SU-DHL-6 (cell line): ENCODE measurements around the gene LCOR.
"Not testable (repeated sequence)": the region's sequence is repeated elsewhere in the genome, so short reads cannot be mapped to it uniquely, and the experiment has no call there.

ENCODE experiments used
- EZH2phosphoT487 ChIP-seq: fragments of 200-600 bp; sonication (generic), shearing (Covaris generic); conservative IDR thresholded peaks from 2 replicates; pipeline ENCODE4 v1.6.1; 2018; ENCODE audit warnings: mild to moderate bottlenecking, antibody characterized with exemption, low read length, moderate library complexity, mixed read lengths
- TF ChIP-seq, protein P1 (sequence below): fragments of 200-600 bp; sonication (generic); IDR thresholded peaks from one replicate; pipeline ENCODE4 v1.5.1; 2017; ENCODE audit warnings: antibody characterized with exemption, mild to moderate bottlenecking, low read length, moderate library complexity; ENCODE audit not compliant: insufficient read depth, poor library complexity, severe bottlenecking

GRCh38 chr10:97033841-97034240, 201.7 kb downstream of the LCOR start:
- TF ChIP-seq, protein P1, sequence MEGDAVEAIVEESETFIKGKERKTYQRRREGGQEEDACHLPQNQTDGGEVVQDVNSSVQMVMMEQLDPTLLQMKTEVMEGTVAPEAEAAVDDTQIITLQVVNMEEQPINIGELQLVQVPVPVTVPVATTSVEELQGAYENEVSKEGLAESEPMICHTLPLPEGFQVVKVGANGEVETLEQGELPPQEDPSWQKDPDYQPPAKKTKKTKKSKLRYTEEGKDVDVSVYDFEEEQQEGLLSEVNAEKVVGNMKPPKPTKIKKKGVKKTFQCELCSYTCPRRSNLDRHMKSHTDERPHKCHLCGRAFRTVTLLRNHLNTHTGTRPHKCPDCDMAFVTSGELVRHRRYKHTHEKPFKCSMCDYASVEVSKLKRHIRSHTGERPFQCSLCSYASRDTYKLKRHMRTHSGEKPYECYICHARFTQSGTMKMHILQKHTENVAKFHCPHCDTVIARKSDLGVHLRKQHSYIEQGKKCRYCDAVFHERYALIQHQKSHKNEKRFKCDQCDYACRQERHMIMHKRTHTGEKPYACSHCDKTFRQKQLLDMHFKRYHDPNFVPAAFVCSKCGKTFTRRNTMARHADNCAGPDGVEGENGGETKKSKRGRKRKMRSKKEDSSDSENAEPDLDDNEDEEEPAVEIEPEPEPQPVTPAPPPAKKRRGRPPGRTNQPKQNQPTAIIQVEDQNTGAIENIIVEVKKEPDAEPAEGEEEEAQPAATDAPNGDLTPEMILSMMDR, result not testable (repeated sequence)
- not testable (repeated sequence) for TF ChIP-seq EZH2phosphoT487
